LNCAP (cell line): ENCODE data around the gene CCDC50.

ENCODE experiments used
- TF ChIP-seq, protein P1 (sequence below): fragments of 450-650 bp; IDR thresholded peaks from 2 replicates; pipeline ENCODE4 v1.5.1; 2017; ENCODE audit warnings: mild to moderate bottlenecking

The CCDC50 gene

GRCh38 chr3:191302451-191302850 lies 26.7 kb upstream of the CCDC50 start:
- TF ChIP-seq, protein P1, sequence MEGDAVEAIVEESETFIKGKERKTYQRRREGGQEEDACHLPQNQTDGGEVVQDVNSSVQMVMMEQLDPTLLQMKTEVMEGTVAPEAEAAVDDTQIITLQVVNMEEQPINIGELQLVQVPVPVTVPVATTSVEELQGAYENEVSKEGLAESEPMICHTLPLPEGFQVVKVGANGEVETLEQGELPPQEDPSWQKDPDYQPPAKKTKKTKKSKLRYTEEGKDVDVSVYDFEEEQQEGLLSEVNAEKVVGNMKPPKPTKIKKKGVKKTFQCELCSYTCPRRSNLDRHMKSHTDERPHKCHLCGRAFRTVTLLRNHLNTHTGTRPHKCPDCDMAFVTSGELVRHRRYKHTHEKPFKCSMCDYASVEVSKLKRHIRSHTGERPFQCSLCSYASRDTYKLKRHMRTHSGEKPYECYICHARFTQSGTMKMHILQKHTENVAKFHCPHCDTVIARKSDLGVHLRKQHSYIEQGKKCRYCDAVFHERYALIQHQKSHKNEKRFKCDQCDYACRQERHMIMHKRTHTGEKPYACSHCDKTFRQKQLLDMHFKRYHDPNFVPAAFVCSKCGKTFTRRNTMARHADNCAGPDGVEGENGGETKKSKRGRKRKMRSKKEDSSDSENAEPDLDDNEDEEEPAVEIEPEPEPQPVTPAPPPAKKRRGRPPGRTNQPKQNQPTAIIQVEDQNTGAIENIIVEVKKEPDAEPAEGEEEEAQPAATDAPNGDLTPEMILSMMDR, result no peak

DNA sequence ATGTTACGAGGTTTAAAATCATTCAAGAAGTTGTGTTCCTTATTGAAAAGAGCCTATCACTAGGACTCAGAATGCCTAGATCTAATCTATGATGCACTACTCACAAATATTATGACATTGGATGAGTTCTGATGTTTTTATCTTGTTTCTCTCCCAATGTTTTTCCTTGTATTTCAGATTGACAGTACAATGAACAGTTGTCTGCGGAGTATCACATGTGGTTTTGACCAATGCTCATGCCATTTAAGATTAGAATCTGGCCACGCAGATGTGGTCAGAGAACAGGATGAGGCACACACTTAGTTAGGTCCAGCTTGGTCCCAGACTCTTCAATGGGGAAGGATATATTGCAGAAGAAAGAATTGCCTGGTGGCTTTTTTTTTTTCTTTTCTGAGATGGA lies 25.6 kb upstream of the CCDC50 start:
- TF ChIP-seq, protein P1, result no peak

DNA sequence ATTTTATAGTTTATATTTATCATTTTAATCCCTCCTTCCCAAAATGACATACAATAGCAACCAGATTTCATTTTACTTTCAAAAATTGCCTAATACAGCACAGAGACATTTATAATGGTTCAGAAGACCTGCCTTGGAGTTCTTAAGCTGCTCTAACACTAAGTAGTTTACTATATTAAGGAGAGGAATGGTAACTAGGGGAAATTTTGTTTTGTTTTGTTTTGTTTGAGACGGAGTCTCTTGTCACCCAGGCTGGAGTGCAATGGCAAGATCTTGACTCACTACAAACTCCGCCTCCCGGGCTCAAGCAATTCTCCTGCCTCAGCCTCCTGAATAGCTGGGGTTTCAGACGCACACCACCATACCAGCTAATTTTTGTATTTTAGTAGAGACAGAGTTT lies 22.8 kb upstream of the CCDC50 start:
- TF ChIP-seq, protein P1, result no peak

GRCh38 chr3:191307341-191307740 lies 21.9 kb upstream of the CCDC50 start:
- TF ChIP-seq, protein P1, result no peak

- TF ChIP-seq, protein P1, result no peak
These were observed 15.9 kb upstream of the CCDC50 start for GRCh38 chr3:191313296-191313695.

DNA sequence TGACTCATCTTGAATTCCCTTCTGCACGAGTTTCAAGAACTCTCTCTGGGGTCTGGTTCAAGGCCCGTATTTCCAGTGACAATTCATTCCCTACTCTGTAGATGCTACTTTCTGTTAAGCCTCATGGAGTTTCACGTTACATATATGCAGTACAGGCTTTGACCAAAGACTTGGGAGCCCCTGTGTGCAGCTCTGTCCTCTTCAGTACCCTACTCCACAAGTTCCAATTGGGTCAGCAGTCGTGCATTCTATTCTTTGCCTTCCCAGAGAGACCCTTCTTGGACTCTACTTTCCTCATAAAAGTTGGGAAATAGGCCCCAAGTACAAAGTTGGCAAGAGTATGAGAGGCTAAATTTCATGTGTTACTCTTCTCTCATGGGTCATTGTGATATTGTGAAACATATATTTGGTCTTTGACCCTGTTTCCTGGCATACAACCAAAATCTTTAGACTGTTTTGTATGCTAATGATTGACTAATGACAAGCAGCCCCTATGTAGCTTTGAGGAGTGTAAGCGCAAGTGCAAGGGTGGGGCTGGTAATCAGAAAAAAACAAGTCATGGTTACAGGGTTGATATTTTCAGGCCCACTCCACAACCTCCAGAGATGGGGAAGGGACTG lies 15.0 kb upstream of the CCDC50 start:
- TF ChIP-seq, protein P1, result no peak

GRCh38 chr3:191316876-191317603 lies 12.2 kb upstream of the CCDC50 start:
- TF ChIP-seq, protein P1, result no peak
